HK-2 (cell line): Measurements from ENCODE around the gene LTC4S.

Experiments
- DNase-seq: peaks from one replicate; pipeline ENCODE4 v3.0.0-alpha.2; 2018; ENCODE audit not compliant: unreplicated experiment

The LTC4S gene

DNA sequence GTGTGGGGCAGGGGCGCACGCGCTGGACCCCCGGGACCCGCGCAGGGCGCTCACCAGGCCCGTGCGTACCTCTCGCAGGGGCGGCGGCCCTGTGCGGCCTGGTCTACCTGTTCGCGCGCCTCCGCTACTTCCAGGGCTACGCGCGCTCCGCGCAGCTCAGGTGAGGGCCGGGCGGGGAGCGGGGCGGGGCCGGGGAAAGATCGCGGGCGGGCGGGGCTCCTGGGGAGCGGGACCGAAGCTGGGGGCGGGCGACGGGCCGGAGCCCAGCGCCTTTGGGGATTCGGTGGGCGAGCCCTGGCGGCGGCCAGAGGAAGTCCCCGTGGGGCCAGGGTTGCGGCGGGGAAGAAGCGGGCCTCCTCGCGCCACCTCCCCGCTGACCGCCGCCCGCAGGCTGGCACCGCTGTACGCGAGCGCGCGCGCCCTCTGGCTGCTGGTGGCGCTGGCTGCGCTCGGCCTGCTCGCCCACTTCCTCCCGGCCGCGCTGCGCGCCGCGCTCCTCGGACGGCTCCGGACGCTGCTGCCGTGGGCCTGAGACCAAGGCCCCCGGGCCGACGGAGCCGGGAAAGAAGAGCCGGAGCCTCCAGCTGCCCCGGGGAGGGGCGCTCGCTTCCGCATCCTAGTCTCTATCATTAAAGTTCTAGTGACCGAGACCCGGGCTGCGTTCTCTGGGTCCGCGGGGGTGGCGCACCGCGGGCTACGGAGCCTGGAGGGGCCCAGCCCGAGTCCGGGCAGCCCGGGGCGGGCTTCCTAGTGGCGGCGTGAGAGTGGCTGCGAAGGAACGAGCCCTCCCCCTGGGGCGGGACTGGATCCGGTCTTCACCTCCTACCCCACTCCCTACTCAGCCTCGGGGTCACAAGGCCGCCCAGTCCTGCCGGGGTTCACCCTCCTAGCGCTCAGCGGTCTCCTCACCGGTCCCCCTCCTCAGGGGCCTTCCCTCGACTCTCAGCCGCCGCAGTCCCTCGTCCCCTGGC, 2.4 kb downstream of the LTC4S start:
- peak; percentile 80 for DNase-seq

DNA sequence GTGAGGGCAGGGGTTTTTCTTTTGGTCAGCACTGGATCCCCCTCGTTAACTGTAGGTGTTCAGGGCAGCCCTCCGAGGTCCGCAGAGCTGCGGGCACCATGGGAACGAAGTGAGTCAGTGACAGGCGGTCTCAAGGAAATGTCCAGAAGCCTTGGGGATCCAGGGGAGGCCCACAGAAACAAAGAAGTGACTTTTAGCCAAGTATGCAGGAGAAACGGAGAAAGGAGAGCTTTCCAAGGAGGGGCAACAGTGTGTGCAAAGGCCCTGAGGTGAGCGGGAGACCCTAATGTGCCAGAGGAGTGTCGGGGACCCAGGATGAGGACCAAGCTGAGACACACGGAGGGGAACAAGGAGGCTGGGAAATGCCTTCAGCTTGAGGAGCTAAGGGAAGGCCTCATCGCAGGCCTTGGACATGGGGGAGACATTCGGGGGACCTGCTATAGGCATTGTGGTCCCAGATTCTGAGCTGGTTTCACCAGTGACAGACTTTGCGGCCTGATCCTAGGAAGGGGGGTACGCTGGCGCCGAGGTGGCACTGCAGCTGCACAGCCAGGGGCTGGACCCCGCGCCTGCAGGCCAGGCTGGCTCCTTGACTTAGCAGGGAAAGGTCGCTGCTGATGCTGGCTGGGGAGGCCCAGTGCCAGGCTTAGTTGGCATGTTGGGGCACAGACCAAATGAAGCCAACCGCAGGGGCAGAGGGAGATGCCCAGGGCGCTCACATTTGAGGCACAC, 3.3 kb downstream of the LTC4S start:
- DNase-seq = no peak

DNA sequence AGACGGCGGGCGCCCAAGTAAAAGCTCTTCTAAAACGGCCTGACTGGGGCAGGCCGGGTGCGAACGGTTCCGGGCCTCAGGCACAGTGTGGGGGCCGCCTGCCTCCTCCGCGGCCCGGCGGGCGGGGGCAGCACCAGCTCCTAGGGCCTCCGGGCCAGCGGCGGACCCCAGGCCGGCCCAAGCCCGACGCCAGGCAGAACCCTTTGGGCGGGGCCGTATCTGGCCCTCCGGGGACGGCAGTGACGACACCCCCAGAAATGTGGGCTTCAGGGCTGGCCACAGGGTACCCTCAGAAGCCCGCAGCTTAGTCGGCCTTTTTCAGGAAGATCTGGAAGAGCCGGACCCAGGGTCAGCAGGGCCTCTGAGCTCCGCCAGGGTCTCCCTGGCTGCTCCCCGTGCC, 4.0 kb downstream of the LTC4S start:
- no peak for DNase-seq

DNA sequence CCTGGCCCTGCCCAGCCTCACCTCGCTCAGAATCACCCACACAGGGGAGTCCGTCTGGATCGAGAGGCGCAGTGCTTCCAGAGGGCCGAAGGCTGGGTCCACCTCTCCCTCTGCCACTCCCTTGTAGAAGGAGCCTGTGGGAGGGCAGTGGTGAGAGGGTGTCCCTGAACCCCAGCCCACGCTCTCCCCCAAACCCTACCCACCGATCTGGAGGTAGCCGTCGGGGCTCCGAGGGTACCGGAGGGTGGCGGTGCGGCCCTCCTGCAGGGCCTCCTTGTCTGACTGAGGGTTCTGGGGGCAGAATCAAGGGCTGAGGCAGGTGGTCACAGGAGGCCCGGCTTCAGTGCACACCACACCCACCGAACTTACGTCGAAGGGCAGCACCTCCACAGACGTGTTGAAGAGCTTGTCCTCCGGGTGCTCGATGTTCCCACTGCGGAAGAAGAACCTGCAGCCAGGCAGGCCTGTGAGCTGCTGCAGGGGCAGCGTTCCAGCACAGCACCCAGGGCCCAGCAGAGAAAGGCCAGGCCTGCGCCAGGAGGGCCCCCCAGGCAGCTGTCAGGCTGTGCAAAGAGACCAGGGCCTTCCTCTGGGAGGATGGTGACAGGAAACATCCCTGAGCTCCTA, 4.5 kb downstream of the LTC4S start:
- no peak for DNase-seq

DNA sequence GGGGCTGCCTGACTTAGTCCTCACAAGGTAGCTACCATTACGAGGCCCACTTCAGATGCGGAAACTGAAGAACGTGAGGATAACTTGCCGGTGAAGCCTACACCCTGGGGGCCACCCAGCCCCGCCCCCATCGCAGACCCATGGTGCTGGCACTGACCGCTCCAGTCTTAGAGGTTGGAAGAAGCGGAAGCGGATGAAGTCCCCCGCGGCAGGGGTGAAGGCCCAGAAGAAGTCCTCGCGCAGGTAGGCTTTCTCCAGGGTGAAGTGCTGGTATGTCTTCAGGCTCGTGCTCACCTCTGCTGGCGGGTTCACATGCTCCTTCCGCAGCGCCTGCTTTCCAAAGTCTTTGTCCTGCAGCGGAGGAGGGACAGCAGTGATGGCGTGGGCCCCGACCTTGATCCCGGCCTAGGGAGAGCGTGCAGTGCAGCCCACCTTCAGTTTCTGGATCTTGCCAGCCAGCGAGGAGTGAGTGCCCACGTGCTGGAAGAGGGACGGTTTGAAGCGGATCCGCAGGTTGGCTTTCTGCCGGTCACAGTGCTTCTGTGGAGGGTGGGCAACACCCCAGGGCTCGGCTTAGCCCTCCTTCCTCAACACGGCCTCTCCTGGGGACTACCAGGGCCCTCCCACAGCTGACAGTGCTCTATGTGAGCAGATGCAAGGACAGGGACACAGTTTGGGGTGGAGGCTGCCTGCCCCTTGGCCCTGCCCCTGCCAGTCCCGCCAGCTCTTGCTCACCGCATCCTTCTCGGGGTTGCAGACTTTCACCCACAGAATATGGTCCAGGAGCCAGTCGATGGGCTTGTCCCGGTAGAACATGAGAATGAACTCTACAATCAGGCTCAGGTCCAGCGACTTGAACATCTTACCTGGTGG, 5.2 kb downstream of the LTC4S start:
- DNase-seq = no peak

DNA sequence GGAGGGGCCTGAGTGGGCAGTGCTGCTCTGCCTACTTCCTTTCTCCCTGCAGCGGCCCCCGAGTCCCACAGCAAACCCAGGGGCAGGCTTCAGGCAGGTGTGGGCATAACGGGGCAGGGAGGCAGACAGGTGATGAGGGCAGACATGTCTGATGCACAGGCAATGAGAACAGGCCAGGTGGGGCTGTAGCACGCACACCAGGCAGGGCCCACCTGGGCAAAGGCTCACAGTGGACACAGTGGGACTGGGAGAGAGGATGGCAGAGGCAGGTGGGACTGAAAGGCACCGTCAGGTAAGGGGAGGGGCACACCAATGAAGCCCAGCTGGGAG, 5.8 kb downstream of the LTC4S start:
- no peak for DNase-seq

DNA sequence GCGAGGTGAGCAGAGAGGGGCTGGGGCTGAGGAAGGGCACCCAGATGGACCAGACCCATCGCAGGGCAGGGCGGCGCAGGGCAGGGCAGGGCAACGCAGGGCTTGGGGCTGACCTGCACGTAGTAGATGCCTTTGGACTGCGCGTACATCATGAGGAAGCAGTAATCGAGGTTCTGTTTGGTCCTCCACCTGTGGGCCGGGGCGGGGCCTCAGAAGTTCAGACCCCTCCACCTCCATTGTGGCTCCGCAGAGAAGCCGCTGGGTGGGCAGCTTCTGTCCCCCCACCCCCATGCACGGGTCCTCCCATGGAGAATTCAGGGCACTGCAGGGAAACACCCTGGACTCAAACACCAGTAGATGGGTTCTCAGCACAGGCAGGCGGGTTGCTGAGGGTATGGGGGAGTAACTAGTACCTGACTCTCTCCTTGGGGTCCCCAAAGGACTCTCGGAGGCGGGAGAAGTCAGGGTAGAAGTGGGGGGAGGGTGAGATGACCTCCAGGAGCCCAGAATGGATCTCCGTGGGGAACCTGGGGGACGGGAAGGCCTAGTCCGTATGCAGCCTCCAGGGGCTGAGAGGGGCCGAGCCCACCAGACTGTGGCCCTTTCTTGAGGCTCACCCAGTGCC, 6.4 kb downstream of the LTC4S start:
- DNase-seq = no peak

DNA sequence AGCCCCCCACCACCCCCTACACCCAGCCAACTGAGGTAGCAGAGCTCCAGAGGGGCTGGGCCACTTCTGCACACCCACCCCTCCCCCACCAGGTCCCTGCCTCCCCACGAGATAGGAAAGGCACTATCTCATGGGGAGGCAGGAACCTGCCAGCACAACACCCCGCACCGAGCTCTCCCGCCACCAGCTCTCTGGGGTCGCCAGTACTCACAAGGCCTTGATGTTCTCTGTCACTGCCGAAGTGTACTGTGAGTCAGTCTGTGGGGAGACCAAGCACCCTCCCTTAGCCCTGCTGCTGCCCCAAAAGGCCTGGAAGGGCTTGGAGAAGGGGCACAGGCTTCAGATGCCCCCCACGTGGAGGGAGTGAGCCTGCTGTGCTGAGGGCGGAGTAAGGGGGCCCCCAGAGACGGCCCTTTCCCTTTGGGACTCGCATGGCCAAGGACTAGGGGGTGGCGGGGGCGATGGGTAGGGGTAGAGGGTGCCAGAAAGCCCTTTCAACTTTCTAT, 7.0 kb downstream of the LTC4S start:
- no peak for DNase-seq

DNA sequence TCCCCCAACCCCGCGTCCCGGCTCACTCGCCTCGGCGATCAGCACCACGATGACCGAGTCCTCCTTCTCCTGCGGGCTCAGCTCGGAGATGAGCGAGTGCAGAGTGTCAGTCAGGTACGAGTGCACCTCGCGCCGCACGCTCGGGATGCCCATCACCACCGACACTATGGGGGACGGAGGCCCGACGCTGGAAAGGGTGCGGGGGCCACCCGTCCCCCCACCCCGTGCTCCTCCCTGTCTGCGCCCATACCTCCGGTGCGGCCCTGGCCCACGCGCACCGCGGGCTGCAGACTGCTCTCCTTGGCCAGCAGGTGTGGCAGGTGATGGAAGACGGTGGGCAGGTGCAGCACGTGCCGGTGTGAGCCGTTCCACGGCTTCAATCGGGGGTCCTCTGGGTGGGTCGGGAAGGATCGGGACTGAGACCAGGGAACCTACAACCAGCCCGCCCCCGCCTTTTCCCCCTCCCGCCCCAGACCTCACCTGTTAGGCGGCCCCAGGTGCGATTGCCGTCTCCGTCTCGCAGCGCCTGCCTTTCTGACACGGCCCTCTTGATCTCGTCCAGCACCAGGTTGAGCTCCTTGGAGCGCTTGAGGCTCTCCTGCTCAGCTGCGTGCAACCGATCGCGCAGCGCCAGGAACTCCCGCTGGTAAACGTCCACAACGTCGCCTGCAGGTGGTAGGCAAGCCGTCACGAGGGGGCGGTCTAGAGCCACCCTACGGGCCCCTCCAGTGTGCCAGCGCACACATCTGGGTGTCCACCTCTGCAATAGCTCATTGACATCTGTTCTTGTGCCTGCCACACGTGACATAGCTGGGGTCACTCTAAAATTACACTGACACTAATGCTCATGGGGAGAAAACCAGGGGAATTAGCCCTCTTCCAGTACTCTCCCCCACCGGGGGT, 7.8 kb downstream of the LTC4S start:
- no peak for DNase-seq

DNA sequence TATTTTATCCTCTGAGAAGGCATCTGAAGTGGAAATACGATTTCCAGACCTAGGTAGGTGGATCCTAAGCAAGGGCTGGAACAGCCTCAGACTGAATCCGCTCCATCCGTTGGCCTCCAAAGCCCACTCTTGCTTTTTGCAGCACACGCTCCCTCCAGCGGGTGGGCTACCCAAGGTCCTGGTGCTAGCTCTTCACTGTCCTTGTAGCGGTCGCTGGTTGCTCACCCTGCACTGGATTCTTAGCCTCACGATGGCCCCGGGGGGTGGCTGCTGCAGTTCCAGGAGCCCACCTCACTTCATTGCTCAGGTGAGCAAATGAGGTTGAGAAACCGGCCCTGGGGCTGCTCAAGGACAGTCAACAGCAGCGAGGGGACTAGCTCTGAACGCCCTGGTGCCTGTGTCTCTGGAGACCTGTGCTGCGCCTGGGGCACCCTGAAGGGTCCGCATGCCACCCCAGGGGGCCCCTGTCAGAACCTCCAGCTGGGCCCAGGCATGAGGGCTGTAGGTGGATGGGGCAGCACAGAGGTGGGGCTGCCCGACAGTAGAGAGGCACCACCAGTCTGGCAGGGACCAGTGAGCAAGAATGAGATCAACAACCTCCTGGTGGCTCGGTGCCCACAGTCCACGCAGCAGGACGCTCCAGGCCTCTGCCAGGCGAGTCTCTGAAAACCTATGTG, 8.6 kb downstream of the LTC4S start:
- no peak for DNase-seq

DNA sequence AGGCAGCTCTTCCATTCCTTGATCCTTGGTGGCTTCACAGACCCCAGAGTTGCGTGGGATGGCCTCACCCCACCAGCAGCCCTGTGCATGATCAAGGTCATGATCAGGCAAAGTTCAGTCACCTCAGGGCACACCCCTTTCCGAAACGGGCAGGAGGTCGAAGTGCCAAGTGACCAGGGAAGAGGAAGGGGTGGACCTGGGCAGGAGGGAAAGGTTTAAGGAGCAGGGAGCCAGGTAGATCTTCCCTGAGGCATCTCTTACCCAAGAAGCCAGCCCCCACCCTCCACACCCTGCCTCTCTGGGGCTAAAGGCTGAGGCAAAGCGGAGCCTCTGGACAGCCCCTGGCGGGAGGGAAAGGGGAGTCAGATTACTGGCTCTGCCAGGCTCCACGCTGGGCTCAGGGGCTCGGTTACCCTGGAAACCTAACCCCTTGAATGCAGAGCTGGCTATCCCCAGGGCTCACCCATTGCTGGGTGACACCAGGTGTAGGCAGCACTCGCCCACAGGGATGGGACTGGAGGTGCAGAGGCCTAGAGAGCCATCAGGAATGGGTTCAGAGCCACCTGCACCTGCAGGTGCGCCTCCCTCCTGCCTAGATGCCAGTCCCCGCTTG, 9.3 kb downstream of the LTC4S start:
- no peak for DNase-seq

DNA sequence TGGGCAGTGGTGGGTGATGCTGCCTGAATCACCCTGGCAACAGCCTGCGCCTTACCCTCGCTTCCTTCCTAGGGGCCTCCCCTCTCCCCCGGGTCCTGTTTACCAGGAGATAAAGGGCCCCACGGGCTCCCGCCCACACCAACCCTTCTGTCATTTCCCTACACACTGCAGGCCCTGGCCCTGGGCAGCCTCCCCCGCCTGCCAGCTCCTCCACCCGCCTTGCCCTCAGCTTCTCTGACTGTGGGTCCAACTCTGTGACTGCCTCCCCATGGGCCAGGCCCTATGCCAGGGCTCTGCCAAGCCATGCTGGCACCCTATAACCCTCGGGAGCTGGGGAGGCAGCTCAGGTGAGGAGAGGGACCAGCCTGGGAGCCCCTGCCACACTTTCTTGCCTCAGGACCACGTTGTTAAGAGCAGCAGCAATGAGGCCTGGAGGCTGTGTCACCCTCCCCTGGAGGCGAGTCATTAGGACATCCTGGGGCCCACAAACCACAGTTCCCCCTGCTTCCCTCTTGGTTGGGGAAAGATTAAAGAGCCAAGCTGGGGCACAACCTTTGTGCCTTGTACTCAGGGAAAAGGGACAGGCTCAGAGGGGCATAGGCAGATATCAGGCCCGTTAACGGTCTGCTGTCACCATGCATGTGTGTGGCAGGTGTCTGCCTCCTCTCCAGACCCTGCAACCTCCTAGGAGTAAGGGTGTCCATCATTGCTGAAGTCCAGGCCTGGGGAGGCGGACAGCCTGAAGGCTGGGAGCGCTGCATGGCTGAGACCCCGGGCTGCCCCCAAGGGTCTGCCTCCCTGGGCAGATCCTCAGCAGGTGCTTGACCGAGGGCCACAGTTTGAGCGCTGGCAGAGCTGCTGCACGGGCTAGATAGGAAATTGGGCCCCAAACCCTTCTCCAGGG, 10.1 kb downstream of the LTC4S start:
- DNase-seq = no peak

DNA sequence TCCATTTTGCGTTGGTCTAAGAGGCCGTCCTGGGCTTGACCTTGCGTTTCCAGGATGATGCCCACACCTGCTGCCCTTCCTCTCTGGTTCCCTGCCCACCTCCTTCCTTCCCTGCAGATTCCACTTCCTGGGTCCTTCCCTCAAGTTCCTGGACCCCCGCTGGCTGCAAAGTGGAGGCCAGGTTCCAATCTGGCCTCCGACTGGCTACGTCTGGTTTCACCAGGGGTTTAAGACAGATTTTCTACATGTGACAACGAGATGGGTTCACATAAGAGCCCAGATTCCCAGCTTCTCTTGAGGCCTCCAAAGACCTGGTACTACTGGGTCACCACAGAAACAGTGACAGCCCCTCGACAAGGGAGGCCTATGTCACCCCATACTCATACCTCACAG, 10.8 kb downstream of the LTC4S start:
- DNase-seq = no peak

DNA sequence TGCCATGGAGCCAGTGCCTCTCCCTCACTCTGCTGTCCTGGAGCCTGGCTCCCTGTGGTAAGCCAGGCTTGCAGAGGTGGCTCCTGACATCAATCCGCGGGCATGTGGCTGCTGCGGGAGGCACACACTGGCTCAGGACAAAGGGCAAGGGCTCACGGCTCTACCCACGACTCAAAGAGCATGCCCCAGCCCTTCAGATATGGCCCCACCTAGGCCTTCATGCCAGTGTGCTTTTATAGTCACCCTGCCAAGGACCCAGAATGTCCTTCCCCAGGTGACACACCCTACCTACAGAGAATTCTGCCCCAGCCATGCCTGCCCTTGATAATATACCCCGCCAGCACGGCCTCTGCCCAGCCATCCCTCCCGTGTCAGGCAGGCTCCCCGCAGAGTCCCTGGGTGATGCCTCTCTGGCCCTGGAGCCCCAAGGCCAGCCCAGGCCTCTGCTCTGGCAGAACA, 11.3 kb downstream of the LTC4S start:
- no peak for DNase-seq

DNA sequence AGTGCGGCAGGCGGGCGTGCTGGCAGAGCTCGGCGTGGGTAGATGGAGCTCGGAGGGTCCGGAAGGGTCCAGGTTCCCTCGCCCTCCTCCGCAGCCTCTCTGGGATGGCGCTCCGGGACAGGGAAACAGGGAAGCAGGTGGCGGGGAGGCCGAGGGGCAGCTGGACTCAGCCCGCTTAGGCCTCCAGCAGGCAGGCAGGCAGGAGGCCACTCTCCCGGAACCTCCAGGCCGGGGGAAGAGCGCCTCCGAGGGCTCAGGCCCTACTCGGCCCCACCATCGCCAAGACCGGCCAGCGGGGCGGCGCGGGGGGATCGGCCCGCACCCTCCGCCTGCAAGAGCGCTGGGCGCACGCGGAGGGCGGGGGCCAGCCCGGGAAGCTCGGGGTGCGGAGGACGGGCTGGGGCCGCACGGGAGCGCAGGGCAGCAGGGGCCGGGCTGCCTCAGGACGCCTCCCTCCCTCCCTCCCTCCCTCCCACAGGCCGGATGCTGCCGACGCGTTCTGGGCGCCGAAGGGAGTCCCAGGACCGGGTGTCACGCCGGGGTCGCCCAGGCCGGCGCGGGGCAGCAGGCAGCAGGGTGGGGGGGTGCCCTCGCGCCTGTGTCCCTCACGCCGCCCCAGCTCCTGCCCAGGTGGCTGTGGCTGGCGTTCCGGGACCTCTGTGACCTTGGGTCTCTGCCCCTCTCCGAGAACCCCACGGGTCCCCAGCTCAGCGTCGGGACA, 11.9 kb downstream of the LTC4S start:
- DNase-seq = peak; percentile 43

DNA sequence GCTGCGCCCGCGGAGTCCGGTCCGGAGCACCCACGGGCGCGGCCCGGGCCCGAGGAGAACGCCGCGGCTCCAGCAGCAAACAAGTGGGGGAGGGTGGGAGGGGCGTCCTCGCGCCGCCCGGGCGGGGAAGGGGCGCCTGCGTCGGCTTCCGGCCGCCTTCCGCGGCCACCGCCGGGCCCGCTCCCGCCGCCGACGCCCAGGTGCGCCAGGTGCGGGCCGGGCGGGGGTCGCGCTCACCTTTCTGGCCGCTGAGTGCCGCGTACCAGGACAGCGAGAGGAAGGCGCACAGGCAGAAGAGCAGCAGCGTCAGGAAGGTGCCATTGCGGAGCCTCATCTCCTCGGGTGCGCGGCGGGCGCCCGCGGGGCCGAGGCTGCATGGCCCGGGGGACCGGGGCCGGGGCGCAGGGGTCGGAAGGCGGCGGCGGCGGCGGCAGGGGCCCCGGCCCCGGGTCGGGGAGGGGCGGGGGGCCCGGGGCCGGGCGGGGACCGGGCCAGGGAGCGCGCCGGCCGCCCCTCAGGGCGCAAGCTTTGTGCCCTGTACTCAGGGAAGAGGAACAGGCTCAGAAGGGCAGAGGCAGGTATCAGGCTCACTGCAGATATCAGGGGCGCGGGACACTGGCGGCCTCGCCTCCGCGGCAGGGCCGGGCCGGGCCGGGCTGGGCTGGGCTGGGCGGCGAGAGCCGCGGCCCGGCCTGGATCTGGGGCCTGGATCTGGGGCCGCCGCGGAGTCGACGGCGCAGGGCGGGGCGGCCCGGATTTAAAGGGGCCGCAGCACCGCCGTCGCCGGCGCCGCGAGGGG, 12.7 kb downstream of the LTC4S start, which contains the start of gene MGAT4B:
Gene MGAT4B, minus strand, starts transcription at position 617 of the 799 bp plus-strand sequence. Its CDS starts 283 bp downstream, at position 334.
- peak; percentile 44 for DNase-seq
